HepG2 (cell line): ENCODE measurements around the gene OGT. TPM values are rescaled to one million over a fixed set of nuclear protein-coding genes. Genes with fewer than 3 reads are reported as not detected.
"Not testable (repeated sequence)": the region's sequence is repeated elsewhere in the genome, so short reads cannot be mapped to it uniquely, and the experiment has no call there.

Experiments used
- ATAC-seq: fragments of 200-7000 bp; cut with Tn5 transposase; 3 replicates; pipeline ENCODE4 v1.9.1; 2020; ENCODE audit warnings: mild to moderate bottlenecking, moderate library complexity
- BruUV-seq: library from RNA; stranded (reverse); fragments of 400-500 nt; replicated peaks from 2 replicates; lab custom pipeline; 2021; lab: Mats Ljungman, UMichigan
- CTCF ChIA-PET: fragments of 300-600 bp; formaldehyde crosslinking; extraction: SDS; loops from one replicate; lab custom pipeline; 2021; ENCODE audit warnings: low total read pairs, inconsistent platforms, low intra/inter-chr PET ratio; lab: Yijun Ruan, JAX
- POLR2A ChIA-PET: fragments of 350-600 bp; sonication (Branson Sonifier 250); formaldehyde crosslinking; loops from one replicate; lab custom pipeline; 2020; ENCODE audit warnings: antibody characterized with exemption, inconsistent platforms; lab: Yijun Ruan, JAX
- DNase-seq: peaks from one replicate; pipeline ENCODE4 v3.0.0-alpha.2; 2015; ENCODE audit warnings: low spot score
- FAIRE-seq: peaks from 3 replicates; lab custom pipeline; 2011; peaks lifted over from hg19 to GRCh38; lab: Jason Lieb, UNC
- H2AFZ ChIP-seq: one replicate; pipeline ENCODE4 v1.6.1; 2011; ENCODE audit warnings: low read length, inconsistent platforms
- H3K27ac ChIP-seq: fragments of 300-600 bp; 3 replicates; pipeline ENCODE4 v1.8.0; 2011; ENCODE audit warnings: mixed run types, mild to moderate bottlenecking, mixed read lengths, low read length, inconsistent platforms; ENCODE audit not compliant: insufficient read depth; ENCODE audit errors: extremely low read length
- H3K27me3 ChIP-seq, 2 experiments: fragments of 200-600 bp in 1 of 2; 2 replicates in 1 of 2; 3 replicates in 1 of 2; pipeline versions ENCODE4 v1.6.0 to v1.8.0; 2011; ENCODE audit warnings: low read length in 2 of 2, mild to moderate bottlenecking in 2 of 2, moderate library complexity in 2 of 2, inconsistent platforms in 1 of 2; ENCODE audit not compliant: insufficient read depth in 2 of 2, control insufficient read depth in 1 of 2
- H3K36me3 ChIP-seq, 2 experiments: fragments of 200-600 bp in 1 of 2; replicated peaks in 1 of 2; 2 replicates in 1 of 2; 3 replicates in 1 of 2; pipeline versions ENCODE4 v1.5.1 to v1.8.0; 2011; ENCODE audit warnings: low read length in 2 of 2, inconsistent platforms in 1 of 2; ENCODE audit not compliant: insufficient read depth in 2 of 2, control insufficient read depth in 1 of 2
- H3K4me1 ChIP-seq: 2 replicates; pipeline ENCODE4 v1.5.1; 2012; ENCODE audit warnings: low read length, inconsistent platforms; ENCODE audit not compliant: insufficient read depth
- H3K4me2 ChIP-seq: 2 replicates; pipeline ENCODE4 v1.6.0; 2011; ENCODE audit warnings: low read depth, low read length, inconsistent platforms
- H3K4me3 ChIP-seq, 3 experiments: fragments of 200-600 bp in 1 of 3; sonication (generic), shearing (Covaris generic) in 1 of 3; replicated peaks in 1 of 3; 2 replicates each; pipeline ENCODE4 v1.5.1; 2011 to 2016; ENCODE audit warnings: low read length in 3 of 3, inconsistent platforms in 2 of 3, low read depth in 2 of 3, mild to moderate bottlenecking in 2 of 3, control low read depth in 1 of 3, mixed read lengths in 1 of 3; ENCODE audit not compliant: insufficient read depth in 1 of 3
- H3K79me2 ChIP-seq: one replicate; pipeline ENCODE4 v1.6.1; 2011; ENCODE audit warnings: low read length, inconsistent platforms; ENCODE audit not compliant: insufficient read depth
- H3K9ac ChIP-seq: 2 replicates; pipeline ENCODE4 v1.6.0; 2011; ENCODE audit warnings: mild to moderate bottlenecking, low read depth, low read length, inconsistent platforms; ENCODE audit not compliant: insufficient read depth
- H3K9me3 ChIP-seq: 2 replicates; pipeline ENCODE4 v1.5.1; 2012; ENCODE audit warnings: mild to moderate bottlenecking, low read length
- H4K20me1 ChIP-seq: 2 replicates; pipeline ENCODE4 v1.6.0; 2011; ENCODE audit warnings: inconsistent platforms, mild to moderate bottlenecking, low read length, moderate library complexity; ENCODE audit not compliant: insufficient read depth
- AHDC1 ChIP-seq: sonication (generic); formaldehyde crosslinking; IDR thresholded peaks from 2 replicates; pipeline ENCODE4 v1.5.1; 2020; ENCODE audit warnings: mild to moderate bottlenecking, missing genetic modification reagents, borderline replicate concordance
- KDM4B ChIP-seq: sonication (generic); formaldehyde crosslinking; IDR thresholded peaks from 2 replicates; pipeline ENCODE4 v1.4.0; 2020; ENCODE audit warnings: missing genetic modification reagents
- NFKB2 ChIP-seq: sonication (generic); formaldehyde crosslinking; IDR thresholded peaks from 2 replicates; pipeline ENCODE4 v1.4.0; 2020; ENCODE audit warnings: missing genetic modification reagents, borderline replicate concordance
- SP140L ChIP-seq: sonication (generic); formaldehyde crosslinking; IDR thresholded peaks from 2 replicates; pipeline ENCODE4 v1.4.0; 2020; ENCODE audit warnings: missing genetic modification reagents, borderline replicate concordance
- TCF12 ChIP-seq, 2 experiments: fragments of 450-650 bp in 1 of 2; sonication (generic) in 1 of 2; formaldehyde crosslinking in 1 of 2; IDR thresholded peaks; 2 replicates each; pipeline versions ENCODE4 v1.6.1 to v1.8.0; 2017 to 2022; ENCODE audit warnings: antibody characterized with exemption in 1 of 2, mild to moderate bottlenecking in 1 of 2, missing genetic modification reagents in 1 of 2, moderate library complexity in 1 of 2
- ZBTB38 ChIP-seq: sonication (generic); formaldehyde crosslinking; IDR thresholded peaks from 2 replicates; pipeline ENCODE4 v1.5.1; 2020; ENCODE audit warnings: mild to moderate bottlenecking, missing genetic modification reagents
- ZNF605 ChIP-seq: sonication (generic); formaldehyde crosslinking; IDR thresholded peaks from 2 replicates; pipeline ENCODE4 v1.8.0; 2022; ENCODE audit warnings: mild to moderate bottlenecking, missing genetic modification reagents
- WGBS: methylation state at CpG from one replicate; pipeline ENCODE4 v1.1.6; 2017; ENCODE audit warnings: low lambda C conversion rate; 5-methylcytosine and 5-hydroxymethylcytosine counted together
- in situ Hi-C: cut with HindIII; loops from 2 replicates; pipeline ENCODE4 v1.10.0; 2017; ENCODE audit warnings: low pct_unique_long_range_greater_than_20kb; ENCODE audit not compliant: extremely low pct_ligation_motif_present
- intact Hi-C: fragments of 100-400 bp; cut with micrococcal nuclease; formaldehyde crosslinking; loops from one replicate; pipeline ENCODE4 v1.10.0; 2022; ENCODE audit not compliant: unreplicated experiment
- polyA plus RNA-seq, 8 experiments: library from polyadenylated mRNA; depleted of rRNA in 3 of 8; stranded (reverse) in 7 of 8; unstranded in 1 of 8; fragments of >200 nt; fragmentation: Illumina TruSeq in 4 of 8; extraction: Trizol in 4 of 8; gene quantifications; 2 replicates each; pipeline versions ENCODE4 v1.2.1 to v1.2.3, GENCODE V29; 2011 to 2016; ENCODE audit warnings: low read depth in 4 of 8, missing spikeins in 1 of 8, mixed read lengths in 1 of 8; ENCODE audit not compliant: insufficient read depth in 1 of 8
- total RNA-seq, 5 experiments: library from RNA; depleted of rRNA; stranded (reverse); fragments of >200 nt; fragmentation: Illumina TruSeq; extraction: Trizol; gene quantifications; 2 replicates each; pipeline ENCODE4 v1.2.3, GENCODE V29; 2016; ENCODE audit warnings: low read depth in 1 of 5

OGT gene
- total and polyA plus RNA-seq, 2 of the 13 experiments (the other 11 are each of a cell fraction or from before 2014, with no cell fraction given): 71.7 to 463 TPM

DNA sequence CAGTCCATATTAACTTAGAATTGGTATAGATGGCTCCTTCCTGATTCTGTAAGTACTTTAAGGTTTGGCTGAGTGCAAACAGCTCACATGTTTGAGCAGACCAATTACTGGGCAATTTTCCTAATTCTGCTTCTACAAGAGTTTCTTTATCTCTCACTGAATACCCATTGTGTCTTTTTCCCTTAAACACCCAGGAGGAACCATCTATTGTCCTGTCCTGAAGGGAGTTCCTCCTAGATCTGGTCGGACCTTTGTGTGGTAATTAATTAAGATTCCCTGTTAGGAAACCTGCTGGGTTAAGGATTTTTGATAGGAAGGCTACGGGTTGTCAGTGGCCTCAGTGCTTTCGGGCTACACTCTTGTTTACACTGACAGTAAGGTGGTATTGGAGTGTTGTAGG lies 36.9 kb upstream of the OGT start:
- in situ Hi-C loops, H2AFZ ChIP-seq, H3K9ac ChIP-seq, ATAC-seq, BruUV-seq, H3K4me2 ChIP-seq, FAIRE-seq, H3K4me3 ChIP-seq, H3K36me3 ChIP-seq, H4K20me1 ChIP-seq, intact Hi-C loops, H3K4me1 ChIP-seq, DNase-seq, CTCF ChIA-PET, H3K9me3 ChIP-seq, H3K27ac ChIP-seq, H3K27me3 ChIP-seq, POLR2A ChIA-PET, H3K79me2 ChIP-seq: not testable (repeated sequence)
- 47% methylated on average over 3 of the region's 3 CpGs for WGBS

- Histone ChIP-seq H4K20me1 (no peaks in the 10 kb centered on the region), H3K9me3 (no peaks in the 10 kb centered on the region), H2AFZ (no peak overlapping the region), H3K4me3 (no peak overlapping the region), H3K27ac (no peak overlapping the region), H3K9ac (no peak overlapping the region), H3K79me2 (no peaks in the 10 kb centered on the region), H3K4me2 (no peak overlapping the region), H3K27me3 (no peaks in the 10 kb centered on the region), H3K4me1 (no peaks in the 10 kb centered on the region), H3K36me3 (no peaks in the 10 kb centered on the region)
- TF ChIP-seq NFKB2: no peak
- no peak for TF ChIP-seq TCF12 (IDR thresholded peaks at IDR 0.05)
- no peak for TF ChIP-seq TCF12 (CRISPR knock-in tag; IDR thresholded peaks at IDR 0.05)
- no peak for TF ChIP-seq ZBTB38 (CRISPR knock-in tag)
- TF ChIP-seq AHDC1 (CRISPR knock-in tag): no peak
- TF ChIP-seq SP140L (CRISPR knock-in tag): no peak
- TF ChIP-seq KDM4B (CRISPR knock-in tag): no peak
- TF ChIP-seq ZNF605 (CRISPR knock-in tag): no peak
- ATAC-seq: no peak
- BruUV-seq: no TSS peak
- in situ Hi-C loops: no loop called here
- ChIA-PET POLR2A (no interaction called here), CTCF (no interaction called here)
- FAIRE-seq: no peak
- intact Hi-C loops: no loop called here
- 75% methylated on average over 3 of the region's 3 CpGs for WGBS
- DNase-seq: no peak
Observed at GRCh38 chrX:71496476-71496875, 36.4 kb upstream of the OGT start.
